GM12801 (cell line): ENCODE data around the gene TMPRSS11E.

ENCODE experiments used
- TF ChIP-seq, protein P1 (sequence below): IDR thresholded peaks from one replicate; pipeline ENCODE4 v1.5.1; 2011; ENCODE audit warnings: control low read depth; ENCODE audit not compliant: insufficient read length; ENCODE audit errors: extremely low read depth

Gene TMPRSS11E

GRCh38 chr4:68466751-68467150, 19.5 kb downstream of the TMPRSS11E start:
- TF ChIP-seq, protein P1, sequence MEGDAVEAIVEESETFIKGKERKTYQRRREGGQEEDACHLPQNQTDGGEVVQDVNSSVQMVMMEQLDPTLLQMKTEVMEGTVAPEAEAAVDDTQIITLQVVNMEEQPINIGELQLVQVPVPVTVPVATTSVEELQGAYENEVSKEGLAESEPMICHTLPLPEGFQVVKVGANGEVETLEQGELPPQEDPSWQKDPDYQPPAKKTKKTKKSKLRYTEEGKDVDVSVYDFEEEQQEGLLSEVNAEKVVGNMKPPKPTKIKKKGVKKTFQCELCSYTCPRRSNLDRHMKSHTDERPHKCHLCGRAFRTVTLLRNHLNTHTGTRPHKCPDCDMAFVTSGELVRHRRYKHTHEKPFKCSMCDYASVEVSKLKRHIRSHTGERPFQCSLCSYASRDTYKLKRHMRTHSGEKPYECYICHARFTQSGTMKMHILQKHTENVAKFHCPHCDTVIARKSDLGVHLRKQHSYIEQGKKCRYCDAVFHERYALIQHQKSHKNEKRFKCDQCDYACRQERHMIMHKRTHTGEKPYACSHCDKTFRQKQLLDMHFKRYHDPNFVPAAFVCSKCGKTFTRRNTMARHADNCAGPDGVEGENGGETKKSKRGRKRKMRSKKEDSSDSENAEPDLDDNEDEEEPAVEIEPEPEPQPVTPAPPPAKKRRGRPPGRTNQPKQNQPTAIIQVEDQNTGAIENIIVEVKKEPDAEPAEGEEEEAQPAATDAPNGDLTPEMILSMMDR: no peak

DNA sequence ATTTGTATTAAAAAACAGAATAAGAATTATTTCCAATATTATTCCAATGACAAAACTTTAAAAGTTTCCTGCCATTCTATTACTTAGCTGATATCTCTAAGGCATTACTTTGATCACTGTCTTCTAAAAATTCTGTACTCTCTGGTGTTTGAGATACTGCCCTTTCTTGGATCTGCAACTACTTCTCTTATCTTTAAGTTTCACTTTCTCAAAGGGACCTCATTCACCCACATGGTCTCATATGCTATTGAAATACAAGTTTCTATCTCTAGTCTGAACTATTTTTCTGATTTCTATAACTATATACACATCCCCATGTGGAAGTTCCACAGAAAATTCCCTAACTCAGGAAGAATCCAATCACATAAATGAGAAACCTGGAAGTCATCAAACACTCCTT, 22.2 kb downstream of the TMPRSS11E start:
- TF ChIP-seq, protein P1: no peak

GRCh38 chr4:68476191-68476590, 28.9 kb downstream of the TMPRSS11E start:
- TF ChIP-seq, protein P1: no peak

GRCh38 chr4:68489338-68489737, 42.1 kb downstream of the TMPRSS11E start:
- TF ChIP-seq, protein P1: no peak

GRCh38 chr4:68490826-68491457, 43.7 kb downstream of the TMPRSS11E start:
- TF ChIP-seq, protein P1: no peak

GRCh38 chr4:68494688-68495087, 47.4 kb downstream of the TMPRSS11E start:
- TF ChIP-seq, protein P1: no peak

DNA sequence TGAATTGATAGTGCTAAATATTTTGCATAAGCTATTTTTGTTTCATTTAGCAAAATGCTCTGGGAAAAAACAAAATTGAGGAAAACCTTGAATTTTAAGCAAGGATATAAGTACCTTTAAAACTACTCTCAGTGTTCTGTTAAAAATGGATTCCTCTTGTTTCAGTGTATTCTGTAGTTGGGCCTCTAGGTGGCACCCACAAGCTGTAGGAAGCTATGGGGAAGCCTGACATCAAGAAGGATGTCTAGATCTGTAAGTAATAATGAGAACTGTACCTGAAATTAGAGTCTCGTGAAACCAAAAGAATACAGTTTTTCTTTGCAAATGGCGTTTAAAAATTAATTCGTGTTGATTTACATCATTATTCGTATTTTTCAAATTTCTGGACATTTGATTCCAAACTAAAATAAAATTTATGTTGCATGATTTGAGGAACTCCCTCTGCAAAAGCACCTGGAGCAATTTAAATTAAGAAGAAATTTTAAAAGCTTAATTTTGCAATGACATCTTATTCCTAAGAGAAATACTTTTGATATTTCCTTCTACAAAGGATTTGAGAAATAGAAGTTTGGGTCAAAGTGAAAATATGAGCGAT, 51.2 kb downstream of the TMPRSS11E start:
- TF ChIP-seq, protein P1: no peak
